ENCODE measurements around the gene LCE5A.

The LCE5A gene

DNA sequence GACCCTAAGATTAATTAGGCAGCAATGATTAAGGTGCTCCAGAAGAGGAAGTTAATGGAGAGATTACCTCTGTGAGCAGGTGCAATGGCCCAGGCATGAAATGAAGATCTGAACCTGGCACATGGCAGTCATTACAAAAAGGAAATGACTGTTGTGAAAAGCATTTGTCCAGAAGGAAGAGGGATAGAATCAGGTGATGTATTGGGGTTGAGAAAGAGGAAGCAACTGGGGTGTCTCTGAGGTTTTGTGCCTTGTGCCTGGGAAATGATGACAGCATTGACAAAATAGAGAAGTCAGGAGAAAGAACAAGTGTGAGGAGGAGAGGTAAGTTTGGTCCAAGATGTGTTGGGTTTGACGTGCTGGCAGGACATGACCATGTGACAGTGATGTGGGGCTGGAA, 9.2 kb downstream of the LCE5A start:
- no peak for ATAC-seq
- TF ChIP-seq ISL1 (CRISPR knock-in tag; IDR thresholded peaks at IDR 0.05) (no peak), ESRRG (CRISPR knock-in tag; IDR thresholded peaks at IDR 0.05) (no peak), ZFP3 (CRISPR knock-in tag; IDR thresholded peaks at IDR 0.05) (no peak), OSR1 (CRISPR knock-in tag; IDR thresholded peaks at IDR 0.05) (no peak), ARNTL (CRISPR knock-in tag; IDR thresholded peaks at IDR 0.05; ENCODE audit: borderline replicate concordance, low read depth) (no peak), ZNF565 (CRISPR knock-in tag; conservative IDR thresholded peaks at IDR 0.05; ENCODE audit: low read depth) (no peak), ZC3H10 (CRISPR knock-in tag; IDR thresholded peaks at IDR 0.05) (no peak), ZFP30 (CRISPR knock-in tag; IDR thresholded peaks at IDR 0.05) (no peak), RARB (CRISPR knock-in tag; IDR thresholded peaks at IDR 0.05) (no peak), BACH2 (CRISPR knock-in tag; IDR thresholded peaks at IDR 0.05; ENCODE audit: borderline replicate concordance) (no peak), PPARA (CRISPR knock-in tag; IDR thresholded peaks at IDR 0.05; ENCODE audit: borderline replicate concordance) (no peak), CSDC2 (CRISPR knock-in tag; IDR thresholded peaks at IDR 0.05) (no peak), TOX (CRISPR knock-in tag; IDR thresholded peaks at IDR 0.05; ENCODE audit: borderline replicate concordance) (no peak), ZNF70 (CRISPR knock-in tag; IDR thresholded peaks at IDR 0.05) (no peak)
- TF ChIP-seq, protein P1, sequence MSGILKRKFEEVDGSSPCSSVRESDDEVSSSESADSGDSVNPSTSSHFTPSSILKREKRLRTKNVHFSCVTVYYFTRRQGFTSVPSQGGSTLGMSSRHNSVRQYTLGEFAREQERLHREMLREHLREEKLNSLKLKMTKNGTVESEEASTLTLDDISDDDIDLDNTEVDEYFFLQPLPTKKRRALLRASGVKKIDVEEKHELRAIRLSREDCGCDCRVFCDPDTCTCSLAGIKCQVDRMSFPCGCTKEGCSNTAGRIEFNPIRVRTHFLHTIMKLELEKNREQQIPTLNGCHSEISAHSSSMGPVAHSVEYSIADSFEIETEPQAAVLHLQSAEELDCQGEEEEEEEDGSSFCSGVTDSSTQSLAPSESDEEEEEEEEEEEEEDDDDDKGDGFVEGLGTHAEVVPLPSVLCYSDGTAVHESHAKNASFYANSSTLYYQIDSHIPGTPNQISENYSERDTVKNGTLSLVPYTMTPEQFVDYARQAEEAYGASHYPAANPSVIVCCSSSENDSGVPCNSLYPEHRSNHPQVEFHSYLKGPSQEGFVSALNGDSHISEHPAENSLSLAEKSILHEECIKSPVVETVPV (CRISPR knock-in tag; IDR thresholded peaks at IDR 0.05): no peak
- TF ChIP-seq, protein P2, sequence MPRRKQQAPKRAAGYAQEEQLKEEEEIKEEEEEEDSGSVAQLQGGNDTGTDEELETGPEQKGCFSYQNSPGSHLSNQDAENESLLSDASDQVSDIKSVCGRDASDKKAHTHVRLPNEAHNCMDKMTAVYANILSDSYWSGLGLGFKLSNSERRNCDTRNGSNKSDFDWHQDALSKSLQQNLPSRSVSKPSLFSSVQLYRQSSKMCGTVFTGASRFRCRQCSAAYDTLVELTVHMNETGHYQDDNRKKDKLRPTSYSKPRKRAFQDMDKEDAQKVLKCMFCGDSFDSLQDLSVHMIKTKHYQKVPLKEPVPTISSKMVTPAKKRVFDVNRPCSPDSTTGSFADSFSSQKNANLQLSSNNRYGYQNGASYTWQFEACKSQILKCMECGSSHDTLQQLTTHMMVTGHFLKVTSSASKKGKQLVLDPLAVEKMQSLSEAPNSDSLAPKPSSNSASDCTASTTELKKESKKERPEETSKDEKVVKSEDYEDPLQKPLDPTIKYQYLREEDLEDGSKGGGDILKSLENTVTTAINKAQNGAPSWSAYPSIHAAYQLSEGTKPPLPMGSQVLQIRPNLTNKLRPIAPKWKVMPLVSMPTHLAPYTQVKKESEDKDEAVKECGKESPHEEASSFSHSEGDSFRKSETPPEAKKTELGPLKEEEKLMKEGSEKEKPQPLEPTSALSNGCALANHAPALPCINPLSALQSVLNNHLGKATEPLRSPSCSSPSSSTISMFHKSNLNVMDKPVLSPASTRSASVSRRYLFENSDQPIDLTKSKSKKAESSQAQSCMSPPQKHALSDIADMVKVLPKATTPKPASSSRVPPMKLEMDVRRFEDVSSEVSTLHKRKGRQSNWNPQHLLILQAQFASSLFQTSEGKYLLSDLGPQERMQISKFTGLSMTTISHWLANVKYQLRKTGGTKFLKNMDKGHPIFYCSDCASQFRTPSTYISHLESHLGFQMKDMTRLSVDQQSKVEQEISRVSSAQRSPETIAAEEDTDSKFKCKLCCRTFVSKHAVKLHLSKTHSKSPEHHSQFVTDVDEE (CRISPR knock-in tag; IDR thresholded peaks at IDR 0.05): no peak
- TF ChIP-seq, protein P3, sequence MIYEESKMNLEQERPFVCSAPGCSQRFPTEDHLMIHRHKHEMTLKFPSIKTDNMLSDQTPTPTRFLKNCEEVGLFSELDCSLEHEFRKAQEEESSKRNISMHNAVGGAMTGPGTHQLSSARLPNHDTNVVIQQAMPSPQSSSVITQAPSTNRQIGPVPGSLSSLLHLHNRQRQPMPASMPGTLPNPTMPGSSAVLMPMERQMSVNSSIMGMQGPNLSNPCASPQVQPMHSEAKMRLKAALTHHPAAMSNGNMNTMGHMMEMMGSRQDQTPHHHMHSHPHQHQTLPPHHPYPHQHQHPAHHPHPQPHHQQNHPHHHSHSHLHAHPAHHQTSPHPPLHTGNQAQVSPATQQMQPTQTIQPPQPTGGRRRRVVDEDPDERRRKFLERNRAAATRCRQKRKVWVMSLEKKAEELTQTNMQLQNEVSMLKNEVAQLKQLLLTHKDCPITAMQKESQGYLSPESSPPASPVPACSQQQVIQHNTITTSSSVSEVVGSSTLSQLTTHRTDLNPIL (CRISPR knock-in tag; IDR thresholded peaks at IDR 0.05; ENCODE audit: low read depth): no peak

DNA sequence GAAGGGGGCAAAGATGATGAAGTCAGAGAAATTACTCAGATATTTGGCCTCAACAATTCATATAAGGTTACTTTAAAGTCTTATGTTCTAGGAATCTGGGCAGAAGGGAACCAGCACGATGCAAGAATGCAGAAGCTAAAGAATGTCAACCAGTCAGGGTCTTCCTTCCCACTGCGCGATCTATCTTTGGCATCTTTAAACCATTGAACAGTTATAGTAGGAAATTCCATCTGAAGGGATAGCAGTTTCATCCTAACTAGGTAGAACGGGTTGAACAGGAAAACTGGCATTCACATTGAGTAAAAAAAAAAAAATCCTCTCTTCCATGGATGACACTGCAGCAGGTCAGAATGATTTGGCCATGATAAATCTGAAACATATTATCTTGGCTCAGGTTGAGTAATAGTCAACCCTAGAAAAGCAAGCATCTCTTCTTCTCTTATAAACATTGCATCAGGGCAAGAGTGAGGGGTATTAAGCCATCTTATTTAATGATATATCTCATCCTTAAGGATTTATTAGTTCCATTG, 10.0 kb downstream of the LCE5A start:
- ATAC-seq: no peak

More for the DNA sequence above, 10.0 kb downstream of the LCE5A start:
- TF ChIP-seq, protein P2 (CRISPR knock-in tag; IDR thresholded peaks at IDR 0.05): no peak
- TF ChIP-seq ZNF70 (CRISPR knock-in tag; IDR thresholded peaks at IDR 0.05): no peak
- TF ChIP-seq, protein P3 (CRISPR knock-in tag; IDR thresholded peaks at IDR 0.05; ENCODE audit: low read depth): no peak

Measured in SK-N-SH treated with all-trans-retinoic acid at 6 μM for 48 hours (cell line).